ENCODE results near the gene PHPT1. TPM values are rescaled to one million over a fixed set of nuclear protein-coding genes. Genes with fewer than 3 reads are reported as not detected.

Gene PHPT1
- total and polyA plus RNA-seq, 2 of the 8 experiments (the other 6 are each of a cell fraction or from before 2014, with no cell fraction given): 109 to 226 TPM

DNA sequence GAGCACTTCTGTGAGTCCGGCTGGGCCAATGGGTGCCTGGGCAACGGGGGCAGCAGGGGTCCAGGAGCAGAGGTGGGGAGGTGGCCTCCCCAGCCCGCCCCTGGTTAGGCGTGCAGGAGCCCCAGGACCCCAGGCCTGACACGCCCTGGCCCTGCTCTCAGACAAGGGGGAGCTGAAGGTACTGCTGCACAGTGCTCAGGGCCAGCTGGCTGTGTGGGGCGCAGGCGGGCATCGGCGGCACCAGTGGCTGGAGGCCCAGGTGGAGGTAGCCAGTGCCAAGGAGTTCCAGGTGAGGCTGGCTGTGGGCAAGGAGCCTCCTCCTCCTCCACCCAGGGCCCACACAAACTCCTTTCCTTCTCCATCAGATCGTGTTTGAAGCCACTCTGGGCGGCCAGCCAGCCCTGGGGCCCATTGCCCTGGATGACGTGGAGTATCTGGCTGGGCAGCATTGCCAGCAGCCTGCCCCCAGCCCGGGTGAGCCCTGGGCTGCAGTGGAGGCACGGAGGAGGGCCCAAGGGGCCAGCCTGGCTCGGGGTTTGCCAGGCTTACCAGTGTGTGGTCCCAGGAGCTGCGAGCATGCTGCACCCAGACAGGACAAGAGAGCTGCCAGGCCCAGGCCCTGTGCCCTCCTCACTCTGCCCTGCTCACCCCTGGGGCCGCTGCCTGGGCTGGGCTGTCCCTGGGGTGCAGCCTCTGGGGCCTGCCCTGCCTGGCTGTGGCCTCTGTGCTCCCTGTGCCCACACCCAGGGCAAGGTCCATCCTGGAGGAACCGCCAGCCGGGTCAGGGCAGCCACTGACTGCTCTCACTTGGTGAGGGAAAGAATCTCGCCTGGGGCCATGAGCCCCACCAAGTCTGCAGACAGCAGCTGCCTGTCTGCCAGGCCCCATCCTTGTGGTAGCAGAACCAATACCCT lies 9.9 kb downstream of the PHPT1 start (continued):
- no peak for TF ChIP-seq SIN3A (conservative IDR thresholded peaks at IDR 0.05 in 1 of 2, IDR thresholded peaks at IDR 0.05 in 1 of 2; ENCODE audit: low read depth in 1 of 2, low read length in 2 of 2)
